ENCODE results near the gene SUPT6H.

- TF ChIP-seq CTCF (IDR thresholded peaks at IDR 0.05) = no peak
- no peak for TF ChIP-seq POLR2A (IDR thresholded peaks at IDR 0.05)
Observed at GRCh38 chr17:28714281-28714680, 52.3 kb downstream of the SUPT6H start.

All from transverse colon (tissue), 3 donors.